Measurements from ENCODE around the gene LYPD8.

The LYPD8 gene

GRCh38 chr1:248740876-248741275, 14.7 kb downstream of the LYPD8 start:
- no peak overlapping the region for H3K4me3 ChIP-seq (ENCODE audit: low read depth, low read length)
- no peaks in the 10 kb centered on the region for H3K4me1 ChIP-seq (ENCODE audit: control insufficient read depth, insufficient read depth, low read length)
- H3K36me3 ChIP-seq (ENCODE audit: control insufficient read depth, insufficient read depth, low read length) = no peaks in the 10 kb centered on the region
- no peaks in the 10 kb centered on the region; the same call in 1 of the 2 replicates for H3K27me3 ChIP-seq (ENCODE audit: control insufficient read depth, insufficient read depth, low read length)
- H3K9me3 ChIP-seq (ENCODE audit: control insufficient read depth, insufficient read depth, low read depth, low read length) = peaks cover 73% of the 10 kb centered on the region; the same call in 1 of the 2 replicates
- H3K9ac ChIP-seq (ENCODE audit: low read length) = no peak overlapping the region
- H3K27ac ChIP-seq (ENCODE audit: low read depth, low read length) = no peak overlapping the region

- Histone ChIP-seq H3K4me3 (ENCODE audit: low read depth, low read length) (no peak overlapping the region), H3K36me3 (ENCODE audit: control insufficient read depth, insufficient read depth, low read length) (no peaks in the 10 kb centered on the region), H3K9me3 (ENCODE audit: control insufficient read depth, insufficient read depth, low read depth, low read length) (peaks cover 70% of the 10 kb centered on the region), H3K4me1 (ENCODE audit: control insufficient read depth, insufficient read depth, low read length) (no peaks in the 10 kb centered on the region), H3K27me3 (ENCODE audit: control insufficient read depth, insufficient read depth, low read length) (no peaks in the 10 kb centered on the region; the same call in 1 of the 2 replicates), H3K9ac (ENCODE audit: low read length) (no peak overlapping the region), H3K27ac (ENCODE audit: low read depth, low read length) (no peak overlapping the region)
Observed at GRCh38 chr1:248739572-248740205, 15.9 kb downstream of the LYPD8 start.

GRCh38 chr1:248737457-248737856, 18.1 kb downstream of the LYPD8 start:
- no peaks in the 10 kb centered on the region for H3K36me3 ChIP-seq (ENCODE audit: control insufficient read depth, insufficient read depth, low read length)
- H3K27ac ChIP-seq (ENCODE audit: low read depth, low read length) = no peak overlapping the region
- H3K9me3 ChIP-seq (ENCODE audit: control insufficient read depth, insufficient read depth, low read depth, low read length) = peaks cover 76% of the 10 kb centered on the region
- no peaks in the 10 kb centered on the region for H3K4me1 ChIP-seq (ENCODE audit: control insufficient read depth, insufficient read depth, low read length)
- no peak overlapping the region for H3K4me3 ChIP-seq (ENCODE audit: low read depth, low read length)
- H3K27me3 ChIP-seq (ENCODE audit: control insufficient read depth, insufficient read depth, low read length) = no peaks in the 10 kb centered on the region
- no peak overlapping the region for H3K9ac ChIP-seq (ENCODE audit: low read length)

- no peaks in the 10 kb centered on the region for H3K36me3 ChIP-seq (ENCODE audit: control insufficient read depth, insufficient read depth, low read length)
- H3K27me3 ChIP-seq (ENCODE audit: control insufficient read depth, insufficient read depth, low read length) = no peaks in the 10 kb centered on the region
- no peak overlapping the region for H3K27ac ChIP-seq (ENCODE audit: low read depth, low read length)
- no peaks in the 10 kb centered on the region for H3K4me1 ChIP-seq (ENCODE audit: control insufficient read depth, insufficient read depth, low read length)
- peaks cover 76% of the 10 kb centered on the region for H3K9me3 ChIP-seq (ENCODE audit: control insufficient read depth, insufficient read depth, low read depth, low read length)
- no peak overlapping the region for H3K4me3 ChIP-seq (ENCODE audit: low read depth, low read length)
- H3K9ac ChIP-seq (ENCODE audit: low read length) = no peak overlapping the region
Observed at GRCh38 chr1:248736977-248737376, 18.6 kb downstream of the LYPD8 start.

- Histone ChIP-seq H3K27me3 (ENCODE audit: control insufficient read depth, insufficient read depth, low read length) (no peaks in the 10 kb centered on the region), H3K9me3 (ENCODE audit: control insufficient read depth, insufficient read depth, low read depth, low read length) (peaks cover 68% of the 10 kb centered on the region), H3K4me1 (ENCODE audit: control insufficient read depth, insufficient read depth, low read length) (no peaks in the 10 kb centered on the region), H3K9ac (ENCODE audit: low read length) (no peak overlapping the region), H3K27ac (ENCODE audit: low read depth, low read length) (no peak overlapping the region), H3K36me3 (ENCODE audit: control insufficient read depth, insufficient read depth, low read length) (no peaks in the 10 kb centered on the region), H3K4me3 (ENCODE audit: low read depth, low read length) (no peak overlapping the region)
Observed at GRCh38 chr1:248733566-248733965, 22.0 kb downstream of the LYPD8 start.

GRCh38 chr1:248730507-248731335, 24.8 kb downstream of the LYPD8 start:
- H3K27me3 ChIP-seq (ENCODE audit: control insufficient read depth, insufficient read depth, low read length) = no peaks in the 10 kb centered on the region
- H3K27ac ChIP-seq (ENCODE audit: low read depth, low read length) = no peak overlapping the region
- peaks cover 45% of the 10 kb centered on the region for H3K9me3 ChIP-seq (ENCODE audit: control insufficient read depth, insufficient read depth, low read depth, low read length)
- no peaks in the 10 kb centered on the region for H3K36me3 ChIP-seq (ENCODE audit: control insufficient read depth, insufficient read depth, low read length)
- no peak overlapping the region for H3K4me3 ChIP-seq (ENCODE audit: low read depth, low read length)
- H3K9ac ChIP-seq (ENCODE audit: low read length) = no peak overlapping the region
- no peaks in the 10 kb centered on the region for H3K4me1 ChIP-seq (ENCODE audit: control insufficient read depth, insufficient read depth, low read length)

- no peak overlapping the region for H3K4me3 ChIP-seq (ENCODE audit: low read depth, low read length)
- H3K4me1 ChIP-seq (ENCODE audit: control insufficient read depth, insufficient read depth, low read length) = no peaks in the 10 kb centered on the region
- no peak overlapping the region for H3K27ac ChIP-seq (ENCODE audit: low read depth, low read length)
- H3K36me3 ChIP-seq (ENCODE audit: control insufficient read depth, insufficient read depth, low read length) = no peaks in the 10 kb centered on the region
- H3K9me3 ChIP-seq (ENCODE audit: control insufficient read depth, insufficient read depth, low read depth, low read length) = peaks cover 64% of the 10 kb centered on the region
- H3K27me3 ChIP-seq (ENCODE audit: control insufficient read depth, insufficient read depth, low read length) = no peaks in the 10 kb centered on the region
- H3K9ac ChIP-seq (ENCODE audit: low read length) = no peak overlapping the region
Observed at GRCh38 chr1:248714248-248714647, 41.3 kb downstream of the LYPD8 start.

GRCh38 chr1:248710305-248710900, 45.2 kb downstream of the LYPD8 start:
- Histone ChIP-seq H3K36me3 (ENCODE audit: control insufficient read depth, insufficient read depth, low read length) (no peaks in the 10 kb centered on the region), H3K9me3 (ENCODE audit: control insufficient read depth, insufficient read depth, low read depth, low read length) (peaks cover 78% of the 10 kb centered on the region), H3K27ac (ENCODE audit: low read depth, low read length) (no peak overlapping the region)

GRCh38 chr1:248704606-248705005, 51.0 kb downstream of the LYPD8 start:
- H3K36me3 ChIP-seq (ENCODE audit: control insufficient read depth, insufficient read depth, low read length) = no peaks in the 10 kb centered on the region
- H3K9ac ChIP-seq (ENCODE audit: low read length) = no peak overlapping the region
- no peaks in the 10 kb centered on the region for H3K4me1 ChIP-seq (ENCODE audit: control insufficient read depth, insufficient read depth, low read length)
- H3K27me3 ChIP-seq (ENCODE audit: control insufficient read depth, insufficient read depth, low read length) = no peaks in the 10 kb centered on the region; the same call in 1 of the 2 replicates
- H3K4me3 ChIP-seq (ENCODE audit: low read depth, low read length) = no peak overlapping the region
- no peak overlapping the region for H3K27ac ChIP-seq (ENCODE audit: low read depth, low read length)
- H3K9me3 ChIP-seq (ENCODE audit: control insufficient read depth, insufficient read depth, low read depth, low read length) = peaks cover 66% of the 10 kb centered on the region; the same call in 1 of the 2 replicates

More at GRCh38 chr1:248710305-248710900, 45.2 kb downstream of the LYPD8 start:
- Histone ChIP-seq H3K4me1 (ENCODE audit: control insufficient read depth, insufficient read depth, low read length) (no peaks in the 10 kb centered on the region), H3K4me3 (ENCODE audit: low read depth, low read length) (no peak overlapping the region), H3K9ac (ENCODE audit: low read length) (no peak overlapping the region), H3K27me3 (ENCODE audit: control insufficient read depth, insufficient read depth, low read length) (no peaks in the 10 kb centered on the region; the same call in 1 of the 2 replicates)

GRCh38 chr1:248703674-248704073, 51.9 kb downstream of the LYPD8 start:
- Histone ChIP-seq H3K4me3 (ENCODE audit: low read depth, low read length) (no peak overlapping the region), H3K9ac (ENCODE audit: low read length) (no peak overlapping the region), H3K36me3 (ENCODE audit: control insufficient read depth, insufficient read depth, low read length) (no peaks in the 10 kb centered on the region), H3K9me3 (ENCODE audit: control insufficient read depth, insufficient read depth, low read depth, low read length) (peaks cover 65% of the 10 kb centered on the region; the same call in 1 of the 2 replicates), H3K4me1 (ENCODE audit: control insufficient read depth, insufficient read depth, low read length) (no peaks in the 10 kb centered on the region), H3K27me3 (ENCODE audit: control insufficient read depth, insufficient read depth, low read length) (no peaks in the 10 kb centered on the region; the same call in 1 of the 2 replicates), H3K27ac (ENCODE audit: low read depth, low read length) (no peak overlapping the region)

- Histone ChIP-seq H3K27me3 (ENCODE audit: control insufficient read depth, insufficient read depth, low read length) (no peaks in the 10 kb centered on the region), H3K4me3 (ENCODE audit: low read depth, low read length) (no peak within 1 kb of the TSS)
Observed at GRCh38 chr1:248702714-248703113, 52.8 kb downstream of the LYPD8 start, which contains the start of gene OR14I1. Gene OR14I1, minus strand, starts transcription at chr1:248702766.

More at GRCh38 chr1:248702714-248703113, 52.8 kb downstream of the LYPD8 start, which contains the start of gene OR14I1:
- H3K36me3 ChIP-seq (ENCODE audit: control insufficient read depth, insufficient read depth, low read length) = no peaks in the 10 kb centered on the region
- H3K9ac ChIP-seq (ENCODE audit: low read length) = no peak within 1 kb of the TSS
- H3K27ac ChIP-seq (ENCODE audit: low read depth, low read length) = no peak within 1 kb of the TSS
- peaks cover 65% of the 10 kb centered on the region; the same call in 1 of the 2 replicates for H3K9me3 ChIP-seq (ENCODE audit: control insufficient read depth, insufficient read depth, low read depth, low read length)
- no peaks in the 10 kb centered on the region for H3K4me1 ChIP-seq (ENCODE audit: control insufficient read depth, insufficient read depth, low read length)

Data from HUES6 (cell line).